ENCODE results near the gene VPREB3.
A peak's percentile ranks its signal among the peaks of the same experiment; 100 is the strongest.

Gene VPREB3

GRCh38 chr22:23754220-23754919, at the start of gene VPREB3:
TSS of gene VPREB3 (minus strand) at chr22:23754425. CDS start at chr22:23754363, 62 bp downstream.
- no peak for DNase-seq

GRCh38 chr22:23803001-23803819, 49.0 kb upstream of the VPREB3 start:
- DNase-seq = no peak

- DNase-seq = no peak
Observed at GRCh38 chr22:23801886-23802377, 47.7 kb upstream of the VPREB3 start.

- no peak for DNase-seq
Observed at GRCh38 chr22:23801238-23801821, 47.1 kb upstream of the VPREB3 start.

GRCh38 chr22:23800297-23801237, 46.3 kb upstream of the VPREB3 start:
- no peak for DNase-seq

GRCh38 chr22:23796461-23796860, 42.2 kb upstream of the VPREB3 start:
- no peak for DNase-seq

- DNase-seq = no peak
Observed at GRCh38 chr22:23793326-23793725, 39.1 kb upstream of the VPREB3 start.

- no peak for DNase-seq
Observed at GRCh38 chr22:23791738-23792645, 37.8 kb upstream of the VPREB3 start.

GRCh38 chr22:23790819-23791737, 36.9 kb upstream of the VPREB3 start:
- DNase-seq = no peak

- no peak for DNase-seq
Observed at GRCh38 chr22:23789638-23790037, 35.4 kb upstream of the VPREB3 start.

- no peak for DNase-seq
Observed at GRCh38 chr22:23789121-23789520, 34.9 kb upstream of the VPREB3 start.

- DNase-seq = no peak
Observed at GRCh38 chr22:23787910-23788309, 33.7 kb upstream of the VPREB3 start.

GRCh38 chr22:23787600-23787896, 33.3 kb upstream of the VPREB3 start:
- no peak for DNase-seq

GRCh38 chr22:23786752-23787599, 32.8 kb upstream of the VPREB3 start, which contains the start of gene SMARCB1:
TSS of gene SMARCB1 (plus strand) at chr22:23786966. CDS start at chr22:23787170, 204 bp downstream.
- DNase-seq = peak; percentile 67 to 91

GRCh38 chr22:23786261-23786710, 32.1 kb upstream of the VPREB3 start:
- DNase-seq = no peak

GRCh38 chr22:23784215-23784732, 30.0 kb upstream of the VPREB3 start:
- DNase-seq = no peak

- no peak for DNase-seq
Observed at GRCh38 chr22:23783265-23784150, 29.3 kb upstream of the VPREB3 start.

- DNase-seq = no peak
Observed at GRCh38 chr22:23782703-23783102, 28.5 kb upstream of the VPREB3 start.
